Keratinocyte (primary cell): ENCODE measurements around the gene MTFP1. TPM values are rescaled to one million over a fixed set of nuclear protein-coding genes. Genes with fewer than 3 reads are reported as not detected.

Experiments used
- DNase-seq: peaks from one replicate; pipeline ENCODE4 v3.0.0-alpha.2; 2011; ENCODE audit warnings: low read depth, missing footprints, low spot score
- FAIRE-seq: peaks from 2 replicates; lab custom pipeline; 2011; peaks lifted over from hg19 to GRCh38; lab: Jason Lieb, UNC
- H2AFZ ChIP-seq: 2 replicates; pipeline ENCODE4 v1.6.0; 2012; ENCODE audit warnings: low read length, control low read depth, inconsistent platforms; ENCODE audit not compliant: control insufficient read depth
- H3K27ac ChIP-seq: 2 replicates; pipeline ENCODE4 v1.5.1; 2011; ENCODE audit warnings: low read length; ENCODE audit not compliant: control insufficient read depth, insufficient read depth
- H3K27me3 ChIP-seq: 3 replicates; pipeline ENCODE4 v1.6.0; 2011; ENCODE audit warnings: low read length; ENCODE audit not compliant: control insufficient read depth, insufficient read depth; ENCODE audit errors: extremely low read depth
- H3K36me3 ChIP-seq, 2 experiments: 2 replicates in 1 of 2; 3 replicates in 1 of 2; pipeline ENCODE4 v1.5.1; 2011; ENCODE audit warnings: low read length in 2 of 2, mild to moderate bottlenecking in 1 of 2; ENCODE audit not compliant: control insufficient read depth in 2 of 2, insufficient read depth in 2 of 2; ENCODE audit errors: extremely low read depth in 1 of 2
- H3K4me1 ChIP-seq: 3 replicates; pipeline ENCODE4 v1.5.1; 2011; ENCODE audit warnings: low read length; ENCODE audit not compliant: control insufficient read depth, insufficient read depth; ENCODE audit errors: extremely low read depth
- H3K4me2 ChIP-seq: 3 replicates; pipeline ENCODE4 v1.6.0; 2011; ENCODE audit warnings: low read depth, low read length; ENCODE audit not compliant: control insufficient read depth, insufficient read depth; ENCODE audit errors: extremely low read depth
- H3K4me3 ChIP-seq, 3 experiments: fragments of 200-600 bp in 1 of 3; sonication (generic) in 1 of 3; 2 replicates in 2 of 3; 3 replicates in 1 of 3; pipeline ENCODE4 v1.5.1; 2011 to 2016; ENCODE audit warnings: low read length in 3 of 3, mild to moderate bottlenecking in 3 of 3, control low read depth in 2 of 3, inconsistent platforms in 1 of 3, low read depth in 1 of 3, mixed read lengths in 1 of 3, mixed run types in 1 of 3, moderate library complexity in 1 of 3; ENCODE audit not compliant: control insufficient read depth in 2 of 3, insufficient read depth in 2 of 3; ENCODE audit errors: extremely low read depth in 1 of 3
- H3K79me2 ChIP-seq: 2 replicates; pipeline ENCODE4 v1.6.0; 2012; ENCODE audit warnings: low read length; ENCODE audit not compliant: control insufficient read depth, insufficient read depth
- H3K9ac ChIP-seq: 3 replicates; pipeline ENCODE4 v1.6.0; 2011; ENCODE audit warnings: low read length; ENCODE audit not compliant: control insufficient read depth, insufficient read depth; ENCODE audit errors: extremely low read depth
- H3K9me1 ChIP-seq: 3 replicates; pipeline ENCODE4 v1.6.0; 2011; ENCODE audit warnings: low read length; ENCODE audit not compliant: control insufficient read depth, insufficient read depth; ENCODE audit errors: extremely low read depth
- H3K9me3 ChIP-seq: 2 replicates; pipeline ENCODE4 v1.5.1; 2012; ENCODE audit warnings: low read depth, low read length; ENCODE audit not compliant: control insufficient read depth
- H4K20me1 ChIP-seq: 3 replicates; pipeline ENCODE4 v1.6.0; 2011; ENCODE audit warnings: low read length; ENCODE audit not compliant: control insufficient read depth, insufficient read depth; ENCODE audit errors: extremely low read depth
- CTCF ChIP-seq, 3 experiments: IDR thresholded peaks in 1 of 3; conservative IDR thresholded peaks in 1 of 3; optimal IDR thresholded peaks in 1 of 3; 2 replicates in 2 of 3; 3 replicates in 1 of 3; pipeline versions ENCODE3 to v1.5.1; 2011; ENCODE audit warnings: low read length in 3 of 3, mild to moderate bottlenecking in 3 of 3, moderate library complexity in 2 of 3, control low read depth in 1 of 3, inconsistent platforms in 1 of 3; ENCODE audit not compliant: insufficient read depth in 2 of 3; ENCODE audit errors: extremely low read depth in 1 of 3
- EZH2 ChIP-seq: IDR thresholded peaks from one replicate; pipeline ENCODE4 v1.6.1; 2012; ENCODE audit warnings: inconsistent platforms, mild to moderate bottlenecking, low read length, moderate library complexity
- dilution Hi-C: fragments of 300-500 bp; cut with MboI; formaldehyde crosslinking; loops from one replicate; pipeline ENCODE4 v1.7.0; 2020; ENCODE audit warnings: low sequenced_read_pairs; ENCODE audit not compliant: extremely low pct_ligation_motif_present
- polyA plus RNA-seq, 5 experiments: library from polyadenylated mRNA; depleted of rRNA in 3 of 5; stranded (reverse) in 3 of 5; stranded (forward) in 1 of 5; unstranded in 1 of 5; fragments of >200 nt; gene quantifications; 1 replicate in 1 of 5; 2 replicates in 3 of 5; 3 replicates in 1 of 5; pipeline versions ENCODE4 v1.2.1 to v1.2.3, GENCODE V29; 2011 to 2012; ENCODE audit warnings: missing spikeins in 2 of 5, low read depth in 1 of 5, low replicate concordance in 1 of 5

MTFP1 gene
- polyA plus RNA-seq, 1 donor (not counting 4 experiments of a cell fraction or from before 2014, with no cell fraction given), result 8.4 TPM

GRCh38 chr22:30438559-30438958 is 13.0 kb downstream of the MTFP1 start:
- Histone ChIP-seq H3K79me2 (no peaks in the 10 kb centered on the region), H3K9me3 (peaks cover 2% of the 10 kb centered on the region), H3K9me1 (no peaks in the 10 kb centered on the region), H3K27ac (no peak overlapping the region), H3K4me2 (no peak overlapping the region), H3K4me1 (peaks cover 29% of the 10 kb centered on the region), H3K9ac (no peak overlapping the region), H3K4me3 (no peak overlapping the region), H3K27me3 (no peaks in the 10 kb centered on the region), H3K36me3 (no peaks in the 10 kb centered on the region), H2AFZ (no peak overlapping the region), H4K20me1 (no peaks in the 10 kb centered on the region)
- FAIRE-seq (no peak), DNase-seq (no peak)
- dilution Hi-C loops, result no loop called here
- TF ChIP-seq EZH2, result no peak
- no peak for TF ChIP-seq CTCF (optimal IDR thresholded peaks at IDR 0.05 in 1 of 3, IDR thresholded peaks at IDR 0.05 in 1 of 3, conservative IDR thresholded peaks at IDR 0.05 in 1 of 3; ENCODE audit: extremely low read depth in 1 of 3, insufficient read depth in 2 of 3, low read length in 3 of 3)

- no peak for FAIRE-seq
- H3K4me1 ChIP-seq, result peaks cover 29% of the 10 kb centered on the region
These were observed 13.7 kb downstream of the MTFP1 start for GRCh38 chr22:30439226-30439625.

More at GRCh38 chr22:30439226-30439625, 13.7 kb downstream of the MTFP1 start:
- Histone ChIP-seq H3K9me3 (peaks cover 2% of the 10 kb centered on the region), H3K36me3 (no peaks in the 10 kb centered on the region), H3K9ac (no peak overlapping the region), H2AFZ (no peak overlapping the region), H4K20me1 (no peaks in the 10 kb centered on the region), H3K4me2 (no peak overlapping the region), H3K27me3 (no peaks in the 10 kb centered on the region), H3K79me2 (no peaks in the 10 kb centered on the region), H3K4me3 (no peak overlapping the region), H3K9me1 (no peaks in the 10 kb centered on the region), H3K27ac (no peak overlapping the region)
- TF ChIP-seq CTCF (optimal IDR thresholded peaks at IDR 0.05 in 1 of 3, IDR thresholded peaks at IDR 0.05 in 1 of 3, conservative IDR thresholded peaks at IDR 0.05 in 1 of 3; ENCODE audit: extremely low read depth in 1 of 3, insufficient read depth in 2 of 3, low read length in 3 of 3), result no peak
- TF ChIP-seq EZH2, result no peak
- peak; percentile 38 for DNase-seq
- dilution Hi-C loops, result no loop called here
